NCI-H2107 treated with DMSO at 0.1 percent for 48 hours (cell line): ENCODE measurements around the gene PIM3.

Experiments
- DNase-seq: peaks from one replicate; lab custom pipeline; 2025; ENCODE audit not compliant: unreplicated experiment; lab: John Stamatoyannopoulos, UW

The PIM3 gene

DNA sequence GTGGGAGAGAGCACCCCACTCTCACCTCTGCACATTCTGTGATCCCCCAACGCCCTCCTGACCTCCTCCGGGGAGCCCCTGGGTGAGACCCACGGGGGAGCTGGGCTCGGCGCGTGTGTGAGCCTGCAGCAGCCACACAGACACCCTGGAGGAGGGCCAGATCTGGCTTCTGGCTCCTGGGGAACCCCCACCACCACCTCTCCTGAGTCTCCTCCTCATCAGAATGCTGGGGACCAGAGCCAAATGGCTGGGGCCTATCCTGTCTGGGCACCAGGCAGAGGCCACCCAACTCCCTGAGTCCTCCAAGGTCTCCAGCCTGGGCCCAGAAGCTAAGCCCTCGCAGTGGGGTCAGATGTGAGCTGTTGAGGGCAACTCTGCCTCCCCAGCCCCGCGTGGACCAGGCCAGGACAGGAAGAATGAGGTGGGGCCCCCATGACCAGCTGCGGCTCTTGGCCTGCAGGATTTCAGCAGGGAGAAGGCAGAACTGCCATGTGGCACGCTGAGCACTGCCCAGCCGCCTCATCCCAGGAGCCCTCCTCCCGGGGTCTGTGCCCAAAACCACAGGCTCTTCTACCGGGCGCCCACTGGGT lies 5.5 kb upstream of the PIM3 start:
- no peak for DNase-seq

DNA sequence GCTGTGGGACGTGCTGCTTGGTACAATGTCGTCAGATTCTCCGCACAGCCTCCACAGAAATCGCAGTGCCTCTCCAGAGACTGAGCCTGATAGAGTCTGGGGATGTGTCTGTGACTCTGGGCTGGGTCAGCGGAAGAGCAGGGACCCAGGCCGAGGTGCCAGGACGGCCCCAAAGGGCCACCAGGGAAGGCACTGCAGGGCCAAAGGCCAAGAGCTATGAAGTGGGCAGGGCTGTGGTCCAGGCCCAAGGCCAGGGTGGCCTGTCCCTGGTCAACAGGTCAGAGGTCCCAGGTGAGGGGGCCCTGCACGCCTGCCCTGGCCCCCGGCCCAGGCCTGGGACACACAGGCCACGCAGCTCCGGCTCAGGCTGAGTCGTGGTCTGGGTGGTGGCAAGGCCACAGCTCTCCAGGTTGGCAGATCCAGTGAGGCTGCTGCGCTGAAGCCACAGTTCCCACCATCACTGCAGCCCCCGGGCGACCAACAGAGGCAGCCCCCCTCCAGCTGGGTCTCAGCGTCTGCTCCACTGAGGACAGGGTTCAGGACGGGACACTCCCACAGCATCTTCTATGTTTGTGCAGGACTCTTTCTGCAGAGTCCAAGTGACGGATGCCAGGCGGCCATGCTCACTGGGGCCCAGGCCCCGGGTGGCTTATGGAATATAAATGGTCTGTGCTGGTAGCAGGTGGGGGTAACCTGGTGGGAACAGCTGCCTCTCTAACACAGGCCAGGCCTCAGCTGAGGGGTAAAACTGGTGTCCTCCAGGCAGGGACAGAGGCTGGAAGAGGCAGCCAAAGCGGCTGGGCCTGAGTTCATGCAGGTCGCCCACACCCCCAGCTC lies 4.8 kb upstream of the PIM3 start:
- no peak for DNase-seq

DNA sequence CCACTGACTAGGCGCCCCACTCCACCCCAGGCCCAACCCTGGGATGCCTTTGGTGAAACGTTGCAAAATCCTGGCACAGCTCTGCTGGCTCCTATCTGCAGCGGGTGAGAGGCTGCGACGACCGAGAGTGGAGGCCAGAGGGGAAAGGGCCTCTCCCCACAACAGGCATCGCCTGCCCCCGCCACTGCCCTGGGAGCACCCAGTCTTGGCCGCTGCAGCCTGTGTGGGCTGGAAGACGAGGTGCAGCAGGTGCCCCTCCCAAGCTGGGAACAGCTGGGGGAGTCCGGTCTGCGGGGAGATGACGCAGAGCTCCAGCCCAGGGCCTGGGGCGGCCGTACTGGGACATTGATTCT lies 4.2 kb upstream of the PIM3 start:
- no peak for DNase-seq

DNA sequence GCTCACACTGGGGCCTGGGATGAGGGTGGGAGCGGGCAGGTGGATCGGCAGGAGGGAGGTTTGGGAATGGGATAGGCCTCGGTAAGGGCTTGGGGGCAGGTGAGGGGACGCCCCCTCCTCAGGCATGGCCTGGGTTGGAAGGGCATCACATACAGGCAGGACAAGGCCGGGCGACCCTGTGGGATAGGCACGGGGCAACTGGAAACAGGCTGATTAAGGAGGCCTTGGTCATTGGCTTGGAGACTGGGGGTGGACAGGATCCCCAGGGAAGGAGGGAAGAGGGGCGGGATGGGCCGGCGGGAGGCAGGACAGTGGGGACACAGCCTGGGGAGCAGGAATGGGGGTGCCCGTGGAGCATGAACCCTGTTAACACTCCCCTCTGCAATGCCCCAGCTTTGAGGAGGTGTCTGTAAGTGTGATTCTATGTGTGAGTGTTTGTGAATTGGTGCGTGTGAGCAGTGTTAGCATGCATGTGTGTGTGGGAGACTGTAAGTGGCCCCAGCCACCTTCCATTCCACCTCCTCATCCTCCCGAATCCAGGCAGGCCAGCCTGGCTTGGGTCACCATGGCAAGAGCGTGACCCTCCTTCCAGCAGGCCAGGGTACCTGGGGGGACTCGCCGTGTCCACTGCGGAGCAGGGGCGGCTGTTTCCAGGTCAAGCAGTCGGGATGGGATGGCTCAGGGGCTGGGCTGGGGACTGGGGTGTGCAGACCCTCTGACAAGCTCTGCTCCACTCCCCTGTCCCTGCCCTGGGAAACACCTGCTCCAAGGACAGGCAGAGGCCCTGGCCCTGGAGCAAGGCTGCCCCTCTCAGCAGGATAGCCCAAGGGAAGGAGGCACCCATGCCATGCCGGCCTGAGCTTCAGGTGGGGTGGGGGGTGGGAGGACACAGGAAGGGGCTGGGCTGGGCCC lies 3.4 kb upstream of the PIM3 start:
- DNase-seq, result no peak

DNA sequence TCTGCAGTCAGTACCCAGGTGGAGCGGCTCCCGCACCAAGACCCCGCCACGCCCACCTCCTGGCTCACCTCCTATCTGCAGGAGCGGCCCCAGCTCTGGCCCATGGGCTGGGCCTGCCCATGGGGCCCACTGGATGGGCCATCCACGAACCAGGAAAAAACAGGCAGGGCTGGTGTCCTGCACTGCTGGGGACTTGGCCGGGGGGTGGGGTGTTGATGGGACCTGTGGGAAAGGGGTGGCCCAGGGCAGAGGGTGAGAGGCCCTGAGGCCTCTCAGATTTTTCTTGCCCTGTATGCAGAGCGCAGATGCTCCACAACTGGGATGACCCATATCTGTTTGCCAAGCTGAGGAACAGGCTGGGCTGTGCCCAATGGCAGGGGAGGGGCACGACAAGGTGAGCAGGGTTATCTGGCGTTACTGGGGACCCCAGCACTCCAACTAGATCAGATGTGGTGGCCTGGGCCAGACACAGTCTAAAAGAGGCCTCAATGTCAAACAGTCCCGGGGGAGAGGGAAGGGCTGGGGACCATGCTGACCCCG lies 2.7 kb upstream of the PIM3 start:
- no peak for DNase-seq

DNA sequence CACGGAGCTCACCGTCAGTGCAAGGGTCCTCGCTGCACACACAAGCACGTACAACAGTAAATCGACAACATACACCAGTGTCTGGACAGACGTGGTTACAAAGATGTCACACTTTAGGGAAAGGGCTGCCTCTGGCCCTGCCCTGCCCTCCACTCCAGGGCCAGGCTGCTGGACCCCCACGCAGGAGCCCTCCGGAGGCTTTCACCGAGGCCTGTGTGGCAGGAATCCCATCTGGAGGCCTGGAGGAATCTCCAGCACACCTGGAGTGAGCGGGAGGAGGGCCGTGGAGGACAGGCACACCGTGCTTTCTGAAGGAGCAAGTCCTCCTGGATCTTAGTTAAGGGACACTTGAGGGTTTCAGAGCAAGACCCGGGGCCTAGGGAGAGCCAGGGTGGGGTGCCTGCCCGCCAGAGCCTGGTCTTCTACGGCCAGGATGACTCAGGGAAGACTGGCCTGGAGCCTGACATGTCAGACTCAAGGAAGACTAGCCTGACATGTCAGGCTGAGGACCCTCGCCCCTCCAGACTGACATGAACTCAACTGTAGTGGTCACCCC lies 2.1 kb upstream of the PIM3 start:
- DNase-seq, result no peak

DNA sequence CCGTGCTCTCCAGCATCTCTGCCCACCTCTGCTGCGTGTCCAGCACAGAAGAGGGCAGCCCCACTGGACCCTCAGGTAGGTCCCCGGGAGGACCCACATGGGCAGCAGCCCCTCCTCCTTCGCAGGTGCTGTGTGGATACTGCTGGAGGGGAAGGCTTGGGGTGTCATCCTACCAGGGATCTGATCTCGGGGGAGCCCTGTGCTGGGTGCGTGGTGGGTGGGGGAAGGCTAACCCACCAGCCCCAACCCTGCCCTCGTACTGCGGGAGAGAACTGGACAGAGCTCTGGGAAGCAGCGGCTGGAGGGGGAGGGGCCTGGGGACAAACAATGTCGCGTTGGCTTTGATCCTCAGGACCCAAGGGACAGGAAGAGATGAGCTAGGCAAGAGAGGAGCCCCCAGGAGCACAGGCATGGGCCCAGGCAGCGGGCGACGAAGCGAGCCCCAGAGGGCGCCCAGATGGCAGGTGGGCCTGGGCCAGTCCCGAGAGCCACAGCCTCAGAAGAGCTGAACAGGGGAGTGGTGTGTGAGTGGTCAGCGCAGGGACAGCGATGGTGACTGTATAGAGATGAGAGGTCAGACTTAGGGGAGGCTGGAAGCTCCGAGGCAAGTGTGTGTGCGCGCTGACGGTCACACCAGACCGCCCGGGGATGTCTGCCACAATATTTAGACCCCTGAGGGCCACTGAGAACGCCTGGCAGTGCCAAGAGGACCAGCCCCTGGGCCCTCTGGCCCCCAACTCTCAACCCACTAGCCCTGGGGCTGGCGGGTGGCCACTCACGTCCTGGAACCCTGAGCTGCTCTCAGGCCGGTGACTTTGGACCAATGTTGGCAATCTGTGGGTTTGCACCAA lies 1.4 kb upstream of the PIM3 start:
- no peak for DNase-seq

DNA sequence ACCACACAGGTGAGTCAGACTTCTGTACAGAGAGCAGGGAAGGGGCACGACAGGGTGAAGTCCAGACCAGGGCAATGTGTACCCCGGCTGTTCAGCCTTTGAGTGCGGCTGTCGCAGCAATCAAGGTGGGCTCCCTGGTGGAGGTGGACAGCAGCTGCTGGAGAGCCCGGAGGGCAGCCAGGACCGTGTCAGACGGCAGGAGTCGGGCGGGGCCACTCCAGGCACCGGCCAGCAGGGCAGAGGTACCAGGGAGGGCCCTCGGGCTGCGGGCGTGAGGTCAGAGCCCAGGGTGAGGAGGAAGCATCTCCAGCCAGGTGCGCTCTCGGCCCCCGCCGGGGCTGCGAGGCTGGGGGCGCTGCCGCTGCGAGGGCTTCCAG lies 802 bp upstream of the PIM3 start:
- no peak for DNase-seq

DNA sequence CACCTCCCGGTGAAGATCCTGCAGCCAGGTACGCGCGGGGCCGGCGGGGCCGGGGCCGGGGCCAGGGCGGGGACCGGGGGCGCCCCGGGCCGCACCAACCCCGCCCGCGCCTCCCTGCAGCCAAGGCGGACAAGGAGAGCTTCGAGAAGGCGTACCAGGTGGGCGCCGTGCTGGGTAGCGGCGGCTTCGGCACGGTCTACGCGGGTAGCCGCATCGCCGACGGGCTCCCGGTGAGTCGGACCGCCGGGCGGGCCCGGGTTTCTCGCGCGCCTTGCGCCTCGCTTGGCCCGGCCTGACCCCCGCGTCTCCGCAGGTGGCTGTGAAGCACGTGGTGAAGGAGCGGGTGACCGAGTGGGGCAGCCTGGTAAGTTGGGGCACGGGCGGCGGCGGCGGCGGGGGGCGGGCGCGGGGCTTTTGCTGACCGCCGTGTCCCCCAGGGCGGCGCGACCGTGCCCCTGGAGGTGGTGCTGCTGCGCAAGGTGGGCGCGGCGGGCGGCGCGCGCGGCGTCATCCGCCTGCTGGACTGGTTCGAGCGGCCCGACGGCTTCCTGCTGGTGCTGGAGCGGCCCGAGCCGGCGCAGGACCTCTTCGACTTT lies 531 bp downstream of the PIM3 start:
- no peak for DNase-seq

DNA sequence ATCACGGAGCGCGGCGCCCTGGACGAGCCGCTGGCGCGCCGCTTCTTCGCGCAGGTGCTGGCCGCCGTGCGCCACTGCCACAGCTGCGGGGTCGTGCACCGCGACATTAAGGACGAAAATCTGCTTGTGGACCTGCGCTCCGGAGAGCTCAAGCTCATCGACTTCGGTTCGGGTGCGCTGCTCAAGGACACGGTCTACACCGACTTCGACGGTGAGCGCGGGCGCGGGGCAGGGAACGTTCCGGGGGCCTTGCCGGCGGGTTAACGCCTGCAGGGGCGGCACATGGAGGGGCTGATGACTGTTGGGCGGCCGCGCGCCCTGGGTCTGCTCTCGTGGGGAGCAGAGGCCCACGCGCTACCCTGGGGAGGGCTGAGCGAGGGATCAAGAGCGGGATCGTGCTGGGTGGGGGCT lies 1.0 kb downstream of the PIM3 start:
- DNase-seq, result no peak

DNA sequence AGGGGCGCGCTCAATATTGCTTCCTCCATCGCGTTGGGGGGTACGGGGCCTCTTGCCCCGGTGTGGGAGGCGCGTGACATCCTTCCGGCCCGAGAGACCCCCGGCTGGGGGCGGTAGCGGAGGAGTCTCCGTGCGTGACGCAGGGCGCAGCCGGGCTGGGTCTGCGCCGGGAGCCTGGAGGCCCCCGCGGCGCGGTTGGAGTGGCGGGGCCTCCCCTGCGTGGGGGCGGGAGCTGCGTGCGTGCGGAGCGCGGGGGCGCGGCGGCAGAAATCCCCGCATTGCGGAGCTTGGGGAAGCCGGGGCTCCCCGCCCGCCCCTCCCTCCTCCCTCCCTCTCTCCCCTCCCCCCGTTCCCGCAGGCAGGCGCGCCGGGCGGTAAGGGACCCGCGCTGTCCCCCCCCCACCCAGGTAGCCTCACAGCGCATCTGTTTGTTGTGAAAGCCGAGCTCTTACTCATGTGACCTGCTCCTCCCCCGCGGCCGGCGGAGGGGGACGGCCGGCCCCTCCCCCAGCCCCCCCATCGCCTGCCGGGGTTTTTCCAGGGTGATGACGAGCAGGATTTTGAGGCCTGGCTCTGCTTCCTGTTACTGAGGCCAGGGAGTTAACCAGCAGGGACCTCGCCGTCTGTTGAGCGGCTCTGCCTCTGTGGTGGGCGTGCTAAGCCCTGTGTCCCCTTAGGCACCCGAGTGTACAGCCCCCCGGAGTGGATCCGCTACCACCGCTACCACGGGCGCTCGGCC lies 1.6 kb downstream of the PIM3 start:
- peak; percentile 68 for DNase-seq

DNA sequence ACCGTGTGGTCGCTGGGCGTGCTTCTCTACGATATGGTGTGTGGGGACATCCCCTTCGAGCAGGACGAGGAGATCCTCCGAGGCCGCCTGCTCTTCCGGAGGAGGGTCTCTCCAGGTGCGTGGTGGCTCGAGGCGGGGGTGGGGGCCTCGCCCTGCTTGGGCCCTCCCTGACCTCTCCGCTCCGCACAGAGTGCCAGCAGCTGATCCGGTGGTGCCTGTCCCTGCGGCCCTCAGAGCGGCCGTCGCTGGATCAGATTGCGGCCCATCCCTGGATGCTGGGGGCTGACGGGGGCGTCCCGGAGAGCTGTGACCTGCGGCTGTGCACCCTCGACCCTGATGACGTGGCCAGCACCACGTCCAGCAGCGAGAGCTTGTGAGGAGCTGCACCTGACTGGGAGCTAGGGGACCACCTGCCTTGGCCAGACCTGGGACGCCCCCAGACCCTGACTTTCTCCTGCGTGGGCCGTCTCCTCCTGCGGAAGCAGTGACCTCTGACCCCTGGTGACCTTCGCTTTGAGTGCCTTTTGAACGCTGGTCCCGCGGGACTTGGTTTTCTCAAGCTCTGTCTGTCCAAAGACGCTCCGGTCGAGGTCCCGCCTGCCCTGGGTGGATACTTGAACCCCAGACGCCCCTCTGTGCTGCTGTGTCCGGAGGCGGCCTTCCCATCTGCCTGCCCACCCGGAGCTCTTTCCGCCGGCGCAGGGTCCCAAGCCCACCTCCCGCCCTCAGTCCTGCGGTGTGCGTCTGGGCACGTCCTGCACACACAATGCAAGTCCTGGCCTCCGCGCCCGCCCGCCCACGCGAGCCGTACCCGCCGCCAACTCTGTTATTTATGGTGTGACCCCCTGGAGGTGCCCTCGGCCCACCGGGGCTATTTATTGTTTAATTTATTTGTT lies 2.4 kb downstream of the PIM3 start:
- no peak for DNase-seq

DNA sequence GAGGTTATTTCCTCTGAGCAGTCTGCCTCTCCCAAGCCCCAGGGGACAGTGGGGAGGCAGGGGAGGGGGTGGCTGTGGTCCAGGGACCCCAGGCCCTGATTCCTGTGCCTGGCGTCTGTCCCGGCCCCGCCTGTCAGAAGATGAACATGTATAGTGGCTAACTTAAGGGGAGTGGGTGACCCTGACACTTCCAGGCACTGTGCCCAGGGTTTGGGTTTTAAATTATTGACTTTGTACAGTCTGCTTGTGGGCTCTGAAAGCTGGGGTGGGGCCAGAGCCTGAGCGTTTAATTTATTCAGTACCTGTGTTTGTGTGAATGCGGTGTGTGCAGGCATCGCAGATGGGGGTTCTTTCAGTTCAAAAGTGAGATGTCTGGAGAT lies 3.1 kb downstream of the PIM3 start:
- DNase-seq, result no peak

DNA sequence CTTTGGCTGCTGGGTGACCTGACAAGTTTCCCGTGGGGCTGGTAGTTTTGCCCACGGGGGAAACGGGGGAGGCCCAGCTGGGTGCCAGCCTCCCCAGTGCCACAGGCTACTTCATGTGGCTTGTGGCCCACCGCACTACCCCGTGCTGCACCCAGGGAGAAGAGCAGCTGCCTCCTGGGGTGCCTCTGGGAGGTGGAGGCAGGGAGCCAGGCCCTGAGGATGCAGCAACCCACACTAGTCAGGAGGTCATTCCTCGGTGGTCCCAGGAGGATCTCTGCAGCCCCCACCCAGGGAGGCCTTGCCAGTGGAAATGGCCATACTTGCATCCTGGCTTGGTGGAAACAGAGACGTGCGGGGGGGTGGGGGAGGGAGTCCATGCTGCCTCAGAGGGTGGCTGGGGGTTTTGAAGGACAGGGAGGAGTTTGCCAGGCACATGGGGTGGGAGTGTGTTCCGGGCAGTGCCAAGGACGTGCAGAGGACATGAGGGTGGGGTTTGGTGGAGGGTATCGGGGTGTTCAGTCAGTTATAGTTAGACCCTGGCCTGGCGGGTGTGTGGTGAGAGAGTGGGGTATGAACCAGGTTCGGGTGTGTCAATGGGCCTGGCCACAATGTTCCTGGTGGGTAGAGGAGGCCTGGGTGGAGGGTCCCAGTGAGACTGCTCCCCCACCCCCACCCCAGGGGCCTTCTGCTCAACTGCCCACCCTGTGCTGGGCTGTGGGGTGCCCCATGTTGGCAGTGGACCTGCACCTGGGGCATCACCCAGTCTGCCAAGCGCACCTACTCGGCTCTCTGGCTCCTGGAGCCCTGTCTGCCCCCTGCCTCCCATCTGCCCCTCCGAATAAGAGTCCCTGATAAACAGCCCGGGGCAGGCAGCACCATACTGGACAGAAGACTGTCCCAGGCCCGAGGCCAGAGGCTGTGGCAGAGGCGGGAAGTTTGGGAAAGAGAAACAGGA lies 3.8 kb downstream of the PIM3 start:
- no peak for DNase-seq

DNA sequence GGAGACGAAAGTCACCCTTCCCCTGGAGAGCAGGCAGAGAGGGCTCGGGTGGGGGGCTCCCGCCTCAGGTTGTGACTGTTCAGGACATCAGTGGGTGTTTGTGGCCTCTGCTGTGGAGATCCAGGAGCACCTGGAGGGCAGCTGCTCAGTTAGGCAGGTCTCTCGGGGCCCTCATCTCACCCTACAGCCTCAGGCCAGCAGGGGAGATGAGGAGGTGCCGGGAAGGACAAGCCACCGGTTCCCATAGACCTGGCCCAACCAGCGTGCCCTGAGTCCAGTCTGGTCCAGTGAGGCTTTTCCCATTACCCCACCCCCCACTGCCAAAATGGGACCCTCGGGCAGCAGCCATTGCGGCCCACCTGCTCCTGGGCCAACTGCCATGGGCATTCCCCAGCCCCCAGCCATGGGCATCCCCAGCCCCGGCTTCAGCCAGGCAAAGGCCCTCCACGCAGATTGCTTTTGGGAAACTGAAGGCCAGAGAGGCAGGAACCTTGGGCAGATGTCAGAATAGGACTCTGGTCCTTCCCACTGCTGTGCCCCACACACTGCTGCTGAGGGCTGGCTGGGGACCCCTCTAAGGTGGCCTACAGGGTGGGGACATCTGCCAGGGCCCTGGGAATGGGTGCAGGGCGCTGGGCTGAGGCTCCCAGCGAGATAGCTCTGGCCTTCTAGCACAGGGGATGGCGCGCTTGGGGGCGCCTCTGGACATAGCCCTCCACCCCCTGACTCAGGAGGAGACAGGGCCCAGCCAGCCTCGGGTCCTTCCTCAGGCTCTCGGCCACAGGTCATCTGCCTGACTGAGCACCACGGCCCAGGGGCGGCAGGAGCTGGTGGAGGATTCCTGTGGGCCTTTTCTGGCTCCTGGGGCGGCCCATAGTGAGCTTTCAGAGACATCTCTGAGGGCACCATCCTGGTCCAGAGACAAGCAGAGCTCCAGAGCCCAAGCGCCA lies 4.8 kb downstream of the PIM3 start:
- DNase-seq, result no peak
